IPS-18c (cell line): ENCODE data around the gene ANK2.

ENCODE experiments used
- H3K4me3 ChIP-seq: 2 replicates; pipeline ENCODE4 v1.7.0; 2013; ENCODE audit warnings: low read depth, mild to moderate bottlenecking, low read length, moderate library complexity; ENCODE audit not compliant: insufficient read depth
- H3K9me3 ChIP-seq: one replicate; pipeline ENCODE4 v1.6.1; 2013; ENCODE audit warnings: mild to moderate bottlenecking, low read length, moderate library complexity; ENCODE audit not compliant: control insufficient read depth, insufficient read depth

The ANK2 gene

GRCh38 chr4:113049421-113050370 lies at the start of gene ANK2:
ANK2 (plus strand) TSS chr4:113049653; CDS start chr4:113049729, 76 bp downstream.
- Histone ChIP-seq H3K9me3 (no peaks in the 10 kb centered on the region), H3K4me3 (peak within 1 kb of the TSS; percentile 25; the same call in 1 of the 2 replicates)

DNA sequence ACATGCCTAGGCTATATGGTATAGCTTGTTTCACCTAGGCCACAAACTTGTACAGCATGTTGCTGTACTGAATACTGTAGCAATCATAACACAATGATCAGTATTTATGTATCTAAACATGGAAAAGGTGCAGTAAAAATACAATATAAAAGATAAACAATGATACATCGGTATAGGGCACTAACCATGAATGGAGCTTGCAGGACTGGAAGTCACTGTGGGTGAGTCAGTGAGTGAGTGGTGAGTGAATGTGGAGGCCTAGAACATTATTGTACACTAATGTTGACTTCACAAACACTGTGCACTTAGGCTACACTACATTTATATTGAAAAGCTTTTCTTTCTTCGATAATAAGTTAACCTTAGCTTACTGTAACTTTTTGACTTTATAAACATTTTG lies 45.6 kb upstream of the ANK2 start:
- no peak overlapping the region for H3K4me3 ChIP-seq

DNA sequence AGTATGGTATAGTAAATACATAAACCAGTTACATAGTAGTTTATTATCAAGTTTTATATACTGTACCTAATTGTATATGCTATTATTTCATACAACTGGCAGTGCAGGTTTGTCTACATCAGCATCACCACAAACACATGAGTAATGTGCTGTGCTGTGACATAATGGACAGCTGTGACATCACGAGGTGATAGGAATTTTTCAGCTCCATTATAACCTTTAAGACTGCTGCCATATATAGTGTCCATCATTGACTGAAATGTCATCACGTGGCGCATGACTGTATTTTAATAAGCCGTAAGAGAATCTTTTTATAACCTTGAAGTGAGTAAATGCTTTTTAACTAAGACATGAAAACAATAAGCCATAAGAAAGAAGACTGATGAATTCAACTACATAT lies 44.8 kb upstream of the ANK2 start:
- no peak overlapping the region for H3K4me3 ChIP-seq
- no peaks in the 10 kb centered on the region for H3K9me3 ChIP-seq

More for the DNA sequence above, 45.6 kb upstream of the ANK2 start:
- no peaks in the 10 kb centered on the region for H3K9me3 ChIP-seq

- H3K4me3 ChIP-seq: no peak overlapping the region
- no peaks in the 10 kb centered on the region for H3K9me3 ChIP-seq
Measured at GRCh38 chr4:113006632-113007031, 42.8 kb upstream of the ANK2 start.

GRCh38 chr4:113007151-113007550 lies 42.3 kb upstream of the ANK2 start:
- Histone ChIP-seq H3K9me3 (no peaks in the 10 kb centered on the region), H3K4me3 (no peak overlapping the region)

DNA sequence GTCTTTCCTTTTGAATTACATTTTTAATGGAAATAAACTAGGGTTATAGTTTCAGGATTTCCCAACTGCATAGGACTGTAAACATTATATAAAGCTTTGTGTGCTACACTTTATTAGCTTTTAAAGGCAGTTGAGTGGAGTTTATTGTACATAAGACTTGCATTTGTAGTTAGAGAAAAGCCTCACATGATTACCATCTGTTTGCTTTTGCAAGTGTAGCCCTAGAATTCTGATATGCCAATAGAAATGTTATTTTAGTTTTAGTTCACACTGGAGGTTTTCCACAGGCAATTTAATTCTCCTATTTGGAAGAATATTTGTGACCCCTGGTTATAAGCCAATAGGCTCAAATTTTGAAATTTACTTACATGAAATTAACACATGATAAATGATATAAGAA lies 41.3 kb upstream of the ANK2 start:
- Histone ChIP-seq H3K9me3 (no peaks in the 10 kb centered on the region), H3K4me3 (no peak overlapping the region)

- no peaks in the 10 kb centered on the region for H3K9me3 ChIP-seq
- H3K4me3 ChIP-seq: no peak overlapping the region
Measured at GRCh38 chr4:113008716-113009115, 40.7 kb upstream of the ANK2 start.

DNA sequence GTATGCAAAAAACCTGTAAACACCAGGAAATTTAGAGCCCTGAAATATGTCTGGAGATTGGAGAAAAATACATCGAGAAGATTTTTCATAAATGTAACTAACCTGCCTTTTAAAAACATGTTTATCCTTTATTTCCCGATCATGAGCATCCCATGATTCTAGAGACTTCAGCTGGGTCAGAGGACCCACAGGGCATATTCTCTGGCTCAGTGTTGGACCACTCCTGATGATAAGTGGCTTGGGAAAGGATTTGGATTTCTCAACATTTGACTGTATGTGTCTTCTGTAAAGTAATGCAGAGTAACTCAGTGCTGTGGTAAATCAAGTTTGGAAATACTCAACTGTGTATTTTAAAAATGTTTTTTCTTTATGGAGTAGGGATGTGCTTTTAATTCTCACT lies 40.0 kb upstream of the ANK2 start:
- H3K4me3 ChIP-seq: no peak overlapping the region
- H3K9me3 ChIP-seq: no peaks in the 10 kb centered on the region

DNA sequence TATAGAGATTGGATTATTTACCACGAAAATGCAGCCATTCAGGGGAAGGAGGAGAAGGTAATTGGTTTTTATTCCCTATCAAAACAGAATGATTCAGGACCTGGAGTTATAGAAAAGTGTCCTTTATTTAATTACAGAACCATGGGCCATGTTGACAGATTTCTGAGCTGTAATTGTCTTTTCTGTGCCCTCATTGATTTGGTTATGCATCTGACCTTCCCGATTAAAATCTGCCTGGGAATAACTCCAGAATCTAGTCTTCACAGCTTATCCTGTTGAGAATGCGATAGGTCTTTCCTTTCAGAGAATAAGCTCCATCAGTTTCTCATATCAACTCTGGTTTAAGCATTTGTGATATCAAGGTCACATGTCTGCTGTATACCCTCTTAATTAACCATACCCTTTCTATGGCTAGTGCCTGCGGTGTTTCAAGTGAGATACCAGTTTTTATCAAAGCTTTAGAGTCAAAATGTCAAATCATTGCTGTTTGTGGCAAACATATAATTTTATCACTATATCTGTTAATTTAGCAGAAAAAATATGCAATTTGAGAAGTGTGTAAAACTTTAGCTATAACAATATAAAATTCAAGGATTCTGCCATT lies 37.2 kb upstream of the ANK2 start:
- Histone ChIP-seq H3K4me3 (no peak overlapping the region), H3K9me3 (no peaks in the 10 kb centered on the region)

GRCh38 chr4:113012786-113013185 lies 36.7 kb upstream of the ANK2 start:
- Histone ChIP-seq H3K4me3 (no peak overlapping the region), H3K9me3 (no peaks in the 10 kb centered on the region)

- Histone ChIP-seq H3K9me3 (no peaks in the 10 kb centered on the region), H3K4me3 (no peak overlapping the region)
Measured at GRCh38 chr4:113013751-113014150, 35.7 kb upstream of the ANK2 start.

DNA sequence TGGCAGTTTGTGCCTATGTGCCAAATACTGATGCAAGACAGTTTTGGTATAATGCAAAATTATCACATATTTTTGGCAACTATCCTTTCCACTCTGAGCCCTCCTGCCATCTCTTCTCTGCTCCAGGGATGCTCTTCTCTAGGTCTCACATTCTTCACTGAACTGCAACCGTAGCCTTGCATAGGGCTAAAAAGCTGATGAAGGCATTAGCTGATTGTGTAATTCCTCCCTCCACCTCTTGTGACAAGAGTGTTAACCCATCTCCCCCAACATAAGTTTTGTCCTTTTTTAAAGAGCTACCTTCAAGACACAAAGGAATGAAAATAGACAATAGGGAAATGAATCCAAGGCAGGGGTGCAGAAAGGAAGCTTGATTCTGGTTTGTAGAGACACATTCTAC lies 33.1 kb upstream of the ANK2 start:
- no peaks in the 10 kb centered on the region for H3K9me3 ChIP-seq
- H3K4me3 ChIP-seq: no peak overlapping the region

- Histone ChIP-seq H3K4me3 (no peak overlapping the region), H3K9me3 (no peaks in the 10 kb centered on the region)
Measured at GRCh38 chr4:113020966-113021365, 28.5 kb upstream of the ANK2 start.

GRCh38 chr4:113024388-113024787 lies 25.1 kb upstream of the ANK2 start:
- Histone ChIP-seq H3K9me3 (no peaks in the 10 kb centered on the region), H3K4me3 (no peak overlapping the region)

DNA sequence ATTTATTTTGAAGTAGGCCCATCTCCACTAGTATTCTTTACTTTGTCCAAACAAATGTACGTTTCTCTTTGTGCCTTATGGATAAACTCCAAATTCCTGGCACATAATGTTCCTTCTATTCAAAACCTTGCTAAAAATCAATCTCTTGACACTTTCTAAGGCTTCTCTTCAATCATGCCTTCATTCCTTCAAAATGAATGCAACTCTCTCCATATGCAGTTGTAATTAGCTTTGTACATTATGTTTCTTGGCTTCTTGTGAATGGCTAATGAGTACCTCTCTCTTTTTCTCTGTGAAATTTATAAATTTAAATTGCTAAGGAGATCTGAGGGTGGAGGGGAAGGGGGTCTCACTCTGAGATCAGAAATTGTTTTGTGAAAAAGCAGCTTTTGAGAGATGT lies 24.0 kb upstream of the ANK2 start:
- Histone ChIP-seq H3K4me3 (no peak overlapping the region), H3K9me3 (no peaks in the 10 kb centered on the region)

GRCh38 chr4:113026556-113026955 lies 22.9 kb upstream of the ANK2 start:
- H3K4me3 ChIP-seq: no peak overlapping the region
- no peaks in the 10 kb centered on the region for H3K9me3 ChIP-seq

DNA sequence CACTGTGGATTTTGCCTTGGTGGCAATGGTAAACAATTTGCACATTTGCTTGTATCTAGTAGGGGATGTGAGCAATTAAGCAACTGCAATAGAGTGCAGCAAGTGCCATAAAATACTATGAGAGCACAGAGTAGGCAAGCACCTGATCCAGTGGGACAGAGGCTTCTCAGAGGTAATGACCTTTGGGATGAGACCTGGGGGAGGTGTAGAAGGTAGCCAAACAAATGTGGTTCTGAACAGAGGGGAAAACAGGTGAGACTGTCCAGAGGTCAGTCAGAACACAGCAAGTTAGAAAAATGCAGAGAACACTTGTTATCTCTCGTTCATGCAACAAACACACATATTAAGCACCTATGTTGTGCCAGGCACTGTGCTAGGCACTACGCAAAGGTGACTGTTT lies 21.4 kb upstream of the ANK2 start:
- no peak overlapping the region for H3K4me3 ChIP-seq
- no peaks in the 10 kb centered on the region for H3K9me3 ChIP-seq

DNA sequence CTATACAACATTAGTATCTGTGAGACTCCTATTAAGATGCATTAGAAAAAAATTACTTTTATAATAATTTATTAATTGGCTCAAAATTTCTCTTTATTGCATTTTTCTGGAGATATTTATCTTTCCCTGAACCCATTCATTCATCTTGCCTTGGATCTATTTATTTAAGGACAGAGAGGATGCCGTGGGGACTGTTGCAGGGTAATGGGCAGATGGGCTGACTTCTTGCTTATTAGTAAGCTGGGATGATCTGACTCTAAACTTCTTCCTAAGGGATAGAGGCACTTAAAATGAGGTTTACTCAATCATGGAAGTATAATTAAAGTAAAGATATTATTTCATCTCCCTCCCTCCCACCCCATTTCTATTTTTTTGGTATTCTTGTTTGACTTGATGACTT lies 18.2 kb upstream of the ANK2 start:
- H3K9me3 ChIP-seq: no peaks in the 10 kb centered on the region
- H3K4me3 ChIP-seq: no peak overlapping the region
